ENCODE results near the gene RFC5.

- TF ChIP-seq, protein P1, sequence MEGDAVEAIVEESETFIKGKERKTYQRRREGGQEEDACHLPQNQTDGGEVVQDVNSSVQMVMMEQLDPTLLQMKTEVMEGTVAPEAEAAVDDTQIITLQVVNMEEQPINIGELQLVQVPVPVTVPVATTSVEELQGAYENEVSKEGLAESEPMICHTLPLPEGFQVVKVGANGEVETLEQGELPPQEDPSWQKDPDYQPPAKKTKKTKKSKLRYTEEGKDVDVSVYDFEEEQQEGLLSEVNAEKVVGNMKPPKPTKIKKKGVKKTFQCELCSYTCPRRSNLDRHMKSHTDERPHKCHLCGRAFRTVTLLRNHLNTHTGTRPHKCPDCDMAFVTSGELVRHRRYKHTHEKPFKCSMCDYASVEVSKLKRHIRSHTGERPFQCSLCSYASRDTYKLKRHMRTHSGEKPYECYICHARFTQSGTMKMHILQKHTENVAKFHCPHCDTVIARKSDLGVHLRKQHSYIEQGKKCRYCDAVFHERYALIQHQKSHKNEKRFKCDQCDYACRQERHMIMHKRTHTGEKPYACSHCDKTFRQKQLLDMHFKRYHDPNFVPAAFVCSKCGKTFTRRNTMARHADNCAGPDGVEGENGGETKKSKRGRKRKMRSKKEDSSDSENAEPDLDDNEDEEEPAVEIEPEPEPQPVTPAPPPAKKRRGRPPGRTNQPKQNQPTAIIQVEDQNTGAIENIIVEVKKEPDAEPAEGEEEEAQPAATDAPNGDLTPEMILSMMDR (IDR thresholded peaks at IDR 0.05; ENCODE audit: insufficient read depth, low read length, poor library complexity, severe bottlenecking), result no peak
- no peak for TF ChIP-seq EZH2phosphoT487 (conservative IDR thresholded peaks at IDR 0.05; ENCODE audit: low read length)
Observed at GRCh38 chr12:117977373-117977772, 39.1 kb upstream of the RFC5 start.
